ENCODE results near the gene MIA. TPM values are rescaled to one million over a fixed set of nuclear protein-coding genes. Genes with fewer than 3 reads are reported as not detected.

The MIA gene
- total and polyA plus RNA-seq, 12 donors = 0.74 to 9.2 (median 4.9) TPM; not detected in 6

GRCh38 chr19:40806423-40807146, 31.3 kb downstream of the MIA start:
- intact Hi-C loops (cut with DNase I) = loop anchor here in 1 of 2 donors (5.0 kb wide), 1 partner anchor 144 kb away; no protein-coding TSS in a partner anchor
- TF ChIP-seq, protein P1, sequence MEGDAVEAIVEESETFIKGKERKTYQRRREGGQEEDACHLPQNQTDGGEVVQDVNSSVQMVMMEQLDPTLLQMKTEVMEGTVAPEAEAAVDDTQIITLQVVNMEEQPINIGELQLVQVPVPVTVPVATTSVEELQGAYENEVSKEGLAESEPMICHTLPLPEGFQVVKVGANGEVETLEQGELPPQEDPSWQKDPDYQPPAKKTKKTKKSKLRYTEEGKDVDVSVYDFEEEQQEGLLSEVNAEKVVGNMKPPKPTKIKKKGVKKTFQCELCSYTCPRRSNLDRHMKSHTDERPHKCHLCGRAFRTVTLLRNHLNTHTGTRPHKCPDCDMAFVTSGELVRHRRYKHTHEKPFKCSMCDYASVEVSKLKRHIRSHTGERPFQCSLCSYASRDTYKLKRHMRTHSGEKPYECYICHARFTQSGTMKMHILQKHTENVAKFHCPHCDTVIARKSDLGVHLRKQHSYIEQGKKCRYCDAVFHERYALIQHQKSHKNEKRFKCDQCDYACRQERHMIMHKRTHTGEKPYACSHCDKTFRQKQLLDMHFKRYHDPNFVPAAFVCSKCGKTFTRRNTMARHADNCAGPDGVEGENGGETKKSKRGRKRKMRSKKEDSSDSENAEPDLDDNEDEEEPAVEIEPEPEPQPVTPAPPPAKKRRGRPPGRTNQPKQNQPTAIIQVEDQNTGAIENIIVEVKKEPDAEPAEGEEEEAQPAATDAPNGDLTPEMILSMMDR (IDR thresholded peaks at IDR 0.05) = peak; percentile 23 to 76 (median 66)
- no peak for TF ChIP-seq POLR2A (IDR thresholded peaks at IDR 0.05)

GRCh38 chr19:40807147-40808020, 32.1 kb downstream of the MIA start:
- peak overlapping the region in 3 of 5 donors; percentile 46 to 94 (median 90) for H3K27ac ChIP-seq
- no peaks in the 10 kb centered on the region for H3K27me3 ChIP-seq
- intact Hi-C loops (cut with DNase I) = loop anchor here in 1 of 2 donors (5.0 kb wide), 1 partner anchor 145 kb away; no protein-coding TSS in a partner anchor
- WGBS, 4 donors = 71 to 78% (median 75%) methylated on average over 14 to 18 of the region's 18 CpGs
- peaks cover 0 to 30% of the 10 kb centered on the region in 2 donors for H3K36me3 ChIP-seq (replicated peaks in 1 of 2)
- TF ChIP-seq POLR2A (IDR thresholded peaks at IDR 0.05) = no peak
- TF ChIP-seq, protein P1 (IDR thresholded peaks at IDR 0.05) = peak in 5 of 6 experiments; percentile 0 to 17 (median 9)
- no peaks in the 10 kb centered on the region for H3K9me3 ChIP-seq (replicated peaks in 1 of 3)
- H3K4me1 ChIP-seq (replicated peaks in 1 of 2) = peaks cover 35 to 73% of the 10 kb centered on the region in 2 donors
- DNase-seq = no peak
- no peak overlapping the region for H3K4me3 ChIP-seq

More at GRCh38 chr19:40806423-40807146, 31.3 kb downstream of the MIA start:
- Histone ChIP-seq H3K9me3 (replicated peaks in 1 of 3) (no peaks in the 10 kb centered on the region), H3K36me3 (replicated peaks in 1 of 2) (peaks cover 0 to 30% of the 10 kb centered on the region in 2 donors), H3K4me3 (no peak overlapping the region), H3K4me1 (replicated peaks in 1 of 2) (peaks cover 39 to 74% of the 10 kb centered on the region in 2 donors), H3K27me3 (no peaks in the 10 kb centered on the region), H3K27ac (peak overlapping the region in 4 of 5 donors; percentile 22 to 94 (median 68))
- peak; percentile 68 to 94 (median 77) for DNase-seq
- 38 to 52% (median 47%) methylated on average over 9 to 26 of the region's 26 CpGs for WGBS, 4 donors

DNA sequence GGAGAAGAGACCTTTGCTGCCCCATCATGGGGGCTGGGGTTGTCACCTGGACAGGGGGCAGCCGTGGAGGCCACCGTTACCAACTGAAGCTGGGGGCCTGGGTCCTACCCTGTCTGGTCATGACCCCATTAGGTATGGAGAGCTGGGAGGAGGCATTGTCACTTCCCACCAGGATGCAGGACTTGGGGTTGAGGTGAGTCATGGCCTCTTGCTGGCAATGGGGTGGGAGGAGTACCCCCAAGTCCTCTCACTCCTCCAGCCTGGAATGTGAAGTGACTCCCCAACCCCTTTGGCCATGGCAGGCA, 32.7 kb downstream of the MIA start:
- Histone ChIP-seq H3K9me3 (replicated peaks in 1 of 3) (no peaks in the 10 kb centered on the region), H3K36me3 (replicated peaks in 1 of 2) (peaks cover 0 to 30% of the 10 kb centered on the region in 2 donors), H3K27me3 (no peaks in the 10 kb centered on the region), H3K27ac (peak overlapping the region in 2 of 5 donors; percentile 90 to 94), H3K4me3 (no peak overlapping the region), H3K4me1 (replicated peaks in 1 of 2) (peaks cover 29 to 68% of the 10 kb centered on the region in 2 donors)
- WGBS, 4 donors = 83 to 100% (median 86%) methylated on average over 1 to 2 of the region's 2 CpGs; no CpG with 5 or more reads in 1 of the 4 donors
- intact Hi-C loops (cut with DNase I) = loop anchor here in 1 of 2 donors (5.0 kb wide), 1 partner anchor 146 kb away; no protein-coding TSS in a partner anchor
- DNase-seq = no peak
- no peak for TF ChIP-seq POLR2A (IDR thresholded peaks at IDR 0.05)
- TF ChIP-seq, protein P1 (IDR thresholded peaks at IDR 0.05) = no peak

- H3K27ac ChIP-seq = peak overlapping the region in 1 of 5 donors; percentile 90
- no peak overlapping the region for H3K4me3 ChIP-seq
- H3K36me3 ChIP-seq (replicated peaks in 1 of 2) = peaks cover 0 to 30% of the 10 kb centered on the region in 2 donors
- TF ChIP-seq POLR2A (IDR thresholded peaks at IDR 0.05) = no peak
- TF ChIP-seq, protein P1 (IDR thresholded peaks at IDR 0.05) = no peak
- no peak for DNase-seq
- no peaks in the 10 kb centered on the region for H3K9me3 ChIP-seq (replicated peaks in 1 of 3)
- 87 to 93% (median 92%) methylated on average over 4 to 5 of the region's 5 CpGs for WGBS, 4 donors
- no peaks in the 10 kb centered on the region for H3K27me3 ChIP-seq
- H3K4me1 ChIP-seq (replicated peaks in 1 of 2) = peaks cover 24 to 62% of the 10 kb centered on the region in 2 donors
- intact Hi-C loops (cut with DNase I) = loop anchor here in 1 of 2 donors (5.0 kb wide), 1 partner anchor 146 kb away; no protein-coding TSS in a partner anchor
These were observed 33.2 kb downstream of the MIA start for GRCh38 chr19:40808497-40808896.

Measured in adrenal gland (tissue), 12 donors.